GM21529 (cell line): ENCODE data around the gene HECTD1.
"Not testable (repeated sequence)": the region's sequence is repeated elsewhere in the genome, so short reads cannot be mapped to it uniquely, and the experiment has no call there.

Experiments
- ATAC-seq: cut with Tn5 transposase; IDR thresholded peaks from one replicate; pipeline ENCODE4 v1.9.1; 2021; ENCODE audit not compliant: unreplicated experiment

Gene HECTD1

GRCh38 chr14:31096255-31096654 lies 111.3 kb downstream of the HECTD1 start:
- ATAC-seq, result no peak

GRCh38 chr14:31095817-31096216 lies 111.8 kb downstream of the HECTD1 start:
- ATAC-seq, result not testable (repeated sequence)

- ATAC-seq, result not testable (repeated sequence)
Observed at GRCh38 chr14:31093884-31094839, 113.4 kb downstream of the HECTD1 start.

GRCh38 chr14:31092160-31092708 lies 115.4 kb downstream of the HECTD1 start:
- ATAC-seq, result no peak

- ATAC-seq, result no peak
Observed at GRCh38 chr14:31090883-31091764, 116.5 kb downstream of the HECTD1 start.

GRCh38 chr14:31086466-31086865 lies 121.1 kb downstream of the HECTD1 start:
- ATAC-seq, result not testable (repeated sequence)

GRCh38 chr14:31085027-31085426 lies 122.6 kb downstream of the HECTD1 start:
- ATAC-seq, result no peak

GRCh38 chr14:31084385-31084784 lies 123.2 kb downstream of the HECTD1 start:
- ATAC-seq, result peak; percentile 87

- ATAC-seq, result no peak
Observed at GRCh38 chr14:31083781-31084180, 123.8 kb downstream of the HECTD1 start.

- ATAC-seq, result no peak
Observed at GRCh38 chr14:31080484-31080883, 127.1 kb downstream of the HECTD1 start.

- ATAC-seq, result no peak
Observed at GRCh38 chr14:31080056-31080455, 127.5 kb downstream of the HECTD1 start.

GRCh38 chr14:31078766-31079165 lies 128.8 kb downstream of the HECTD1 start:
- no peak for ATAC-seq

GRCh38 chr14:31075144-31075543 lies 132.4 kb downstream of the HECTD1 start:
- ATAC-seq, result no peak

- no peak for ATAC-seq
Observed at GRCh38 chr14:31071151-31071550, 136.4 kb downstream of the HECTD1 start.

GRCh38 chr14:31070431-31070830 lies 137.2 kb downstream of the HECTD1 start:
- ATAC-seq, result no peak

GRCh38 chr14:31069343-31069742 lies 138.2 kb downstream of the HECTD1 start:
- no peak for ATAC-seq

- no peak for ATAC-seq
Observed at GRCh38 chr14:31068235-31068634, 139.4 kb downstream of the HECTD1 start.

GRCh38 chr14:31062908-31063307 lies 144.7 kb downstream of the HECTD1 start:
- not testable (repeated sequence) for ATAC-seq

- ATAC-seq, result no peak
Observed at GRCh38 chr14:31060253-31060875, 147.2 kb downstream of the HECTD1 start.

- no peak for ATAC-seq
Observed at GRCh38 chr14:31059152-31059924, 148.3 kb downstream of the HECTD1 start.
